ENCODE results near the gene DUSP14. TPM values are rescaled to one million over a fixed set of nuclear protein-coding genes. Genes with fewer than 3 reads are reported as not detected.

Gene DUSP14
- total RNA-seq, 1 experiment from 2014 or later, result 22.4 TPM

GRCh38 chr17:37541880-37542660 is 52.4 kb downstream of the DUSP14 start:
- Mint-ChIP-seq H3K36me3 (peaks cover 38% of the 10 kb centered on the region), H3K27ac (peak overlapping the region; percentile 24), H3K27me3 (ENCODE audit: low read depth) (no peaks in the 10 kb centered on the region), H3K9me3 (no peaks in the 10 kb centered on the region), H3K4me1 (peaks cover 20% of the 10 kb centered on the region), H3K4me3 (no peak overlapping the region)
- CTCF ChIA-PET, result interaction anchor here (1.4 kb wide), 1 partner anchor 36 kb away, joined by 3 read pairs; no protein-coding TSS in a partner anchor
- ATAC-seq (no peak), DNase-seq (ENCODE audit: low spot score) (no peak)
- no peak for TF ChIP-seq TP53 (CRISPR knock-in tag; IDR thresholded peaks at IDR 0.05)
- TF ChIP-seq CBFB (CRISPR knock-in tag; IDR thresholded peaks at IDR 0.05; ENCODE audit: low read depth), result no peak
- POLR2A ChIA-PET, result interaction anchor here (0.5 kb wide), 1 partner anchor 98 kb away, joined by 4 read pairs; no protein-coding TSS in a partner anchor

GRCh38 chr17:37543637-37544052 is 54.0 kb downstream of the DUSP14 start:
- TF ChIP-seq, protein P1, sequence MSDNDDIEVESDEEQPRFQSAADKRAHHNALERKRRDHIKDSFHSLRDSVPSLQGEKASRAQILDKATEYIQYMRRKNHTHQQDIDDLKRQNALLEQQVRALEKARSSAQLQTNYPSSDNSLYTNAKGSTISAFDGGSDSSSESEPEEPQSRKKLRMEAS (CRISPR knock-in tag; IDR thresholded peaks at IDR 0.05), result no peak
- TF ChIP-seq NR3C1 (CRISPR knock-in tag; conservative IDR thresholded peaks at IDR 0.05; ENCODE audit: low read depth) (no peak), FOXJ3 (CRISPR knock-in tag; IDR thresholded peaks at IDR 0.05; ENCODE audit: borderline replicate concordance) (no peak), ZNF121 (CRISPR knock-in tag; IDR thresholded peaks at IDR 0.05) (no peak)
- TF ChIP-seq, protein P2, sequence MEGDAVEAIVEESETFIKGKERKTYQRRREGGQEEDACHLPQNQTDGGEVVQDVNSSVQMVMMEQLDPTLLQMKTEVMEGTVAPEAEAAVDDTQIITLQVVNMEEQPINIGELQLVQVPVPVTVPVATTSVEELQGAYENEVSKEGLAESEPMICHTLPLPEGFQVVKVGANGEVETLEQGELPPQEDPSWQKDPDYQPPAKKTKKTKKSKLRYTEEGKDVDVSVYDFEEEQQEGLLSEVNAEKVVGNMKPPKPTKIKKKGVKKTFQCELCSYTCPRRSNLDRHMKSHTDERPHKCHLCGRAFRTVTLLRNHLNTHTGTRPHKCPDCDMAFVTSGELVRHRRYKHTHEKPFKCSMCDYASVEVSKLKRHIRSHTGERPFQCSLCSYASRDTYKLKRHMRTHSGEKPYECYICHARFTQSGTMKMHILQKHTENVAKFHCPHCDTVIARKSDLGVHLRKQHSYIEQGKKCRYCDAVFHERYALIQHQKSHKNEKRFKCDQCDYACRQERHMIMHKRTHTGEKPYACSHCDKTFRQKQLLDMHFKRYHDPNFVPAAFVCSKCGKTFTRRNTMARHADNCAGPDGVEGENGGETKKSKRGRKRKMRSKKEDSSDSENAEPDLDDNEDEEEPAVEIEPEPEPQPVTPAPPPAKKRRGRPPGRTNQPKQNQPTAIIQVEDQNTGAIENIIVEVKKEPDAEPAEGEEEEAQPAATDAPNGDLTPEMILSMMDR (IDR thresholded peaks at IDR 0.05), result no peak
- Mint-ChIP-seq H3K27ac (no peak overlapping the region; the same call in 1 of the 2 replicates), H3K27me3 (ENCODE audit: low read depth) (no peaks in the 10 kb centered on the region), H3K9me3 (no peaks in the 10 kb centered on the region), H3K36me3 (peaks cover 29% of the 10 kb centered on the region), H3K4me1 (peaks cover 22% of the 10 kb centered on the region), H3K4me3 (no peak overlapping the region)
- ATAC-seq (no peak), DNase-seq (ENCODE audit: low spot score) (no peak)
- ChIA-PET POLR2A (no interaction called here), CTCF (no interaction called here)

GRCh38 chr17:37545486-37545885 is 55.8 kb downstream of the DUSP14 start:
- TF ChIP-seq ETV6 (CRISPR knock-in tag; IDR thresholded peaks at IDR 0.05) (no peak), TEAD1 (CRISPR knock-in tag; IDR thresholded peaks at IDR 0.05) (no peak), FOXP1 (CRISPR knock-in tag; IDR thresholded peaks at IDR 0.05; ENCODE audit: borderline replicate concordance) (no peak), ATF2 (CRISPR knock-in tag; IDR thresholded peaks at IDR 0.05; ENCODE audit: borderline replicate concordance, low read depth) (no peak), OVOL2 (CRISPR knock-in tag; IDR thresholded peaks at IDR 0.05; ENCODE audit: borderline replicate concordance) (no peak), PRRX2 (CRISPR knock-in tag; IDR thresholded peaks at IDR 0.05) (no peak), GTF2I (CRISPR knock-in tag; conservative IDR thresholded peaks at IDR 0.05) (no peak)
- TF ChIP-seq, protein P3, sequence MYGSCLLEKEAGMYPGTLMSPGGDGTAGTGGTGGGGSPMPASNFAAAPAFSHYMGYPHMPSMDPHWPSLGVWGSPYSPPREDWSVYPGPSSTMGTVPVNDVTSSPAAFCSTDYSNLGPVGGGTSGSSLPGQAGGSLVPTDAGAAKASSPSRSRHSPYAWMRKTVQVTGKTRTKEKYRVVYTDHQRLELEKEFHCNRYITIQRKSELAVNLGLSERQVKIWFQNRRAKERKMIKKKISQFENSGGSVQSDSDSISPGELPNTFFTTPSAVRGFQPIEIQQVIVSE (CRISPR knock-in tag; IDR thresholded peaks at IDR 0.05; ENCODE audit: borderline replicate concordance), result no peak
- CTCF ChIA-PET, result interaction anchor here (0.6 to 1.6 kb wide), 4 partner anchors 18 to 319 kb away, joined by 3 read pairs; no protein-coding TSS in a partner anchor
- no peaks in the 10 kb centered on the region for H3K9me3 Mint-ChIP-seq
- peaks cover 17% of the 10 kb centered on the region for H3K36me3 Mint-ChIP-seq
- no peak for DNase-seq (ENCODE audit: low spot score)
- H3K4me3 Mint-ChIP-seq, result no peak overlapping the region
- no peak for ATAC-seq
- H3K27me3 Mint-ChIP-seq (ENCODE audit: low read depth), result no peaks in the 10 kb centered on the region
- H3K27ac Mint-ChIP-seq, result no peak overlapping the region
- H3K4me1 Mint-ChIP-seq, result peaks cover 22% of the 10 kb centered on the region
- POLR2A ChIA-PET, result no interaction called here

All from WTC11 (cell line).